Suprapubic skin (tissue), 4 donors: Measurements from ENCODE around the gene GMPPB. TPM values are rescaled to one million over a fixed set of nuclear protein-coding genes. Genes with fewer than 3 reads are reported as not detected.

Experiments
- DNase-seq, 2 donors: peaks; one replicate each; pipeline ENCODE4 v3.0.0-alpha.2; 2019; ENCODE audit warnings: low spot score in 2 of 2
- H3K27ac ChIP-seq: fragments of 200-600 bp; sonication (generic); one replicate; pipeline ENCODE4 v1.5.1; 2019
- H3K27me3 ChIP-seq: fragments of 200-600 bp; sonication (generic); one replicate; pipeline ENCODE4 v1.5.1; 2019
- H3K36me3 ChIP-seq: fragments of 200-600 bp; sonication (generic); one replicate; pipeline ENCODE4 v1.5.1; 2019
- H3K4me1 ChIP-seq: fragments of 200-600 bp; sonication (generic); one replicate; pipeline ENCODE4 v1.5.1; 2019
- H3K4me3 ChIP-seq: fragments of 200-600 bp; sonication (generic); one replicate; pipeline ENCODE4 v1.5.1; 2019; ENCODE audit warnings: mild to moderate bottlenecking
- H3K9me3 ChIP-seq: fragments of 200-600 bp; sonication (generic); one replicate; pipeline ENCODE4 v1.5.1; 2019
- EP300 ChIP-seq: sonication (generic); formaldehyde crosslinking; IDR thresholded peaks from one replicate; pipeline ENCODE4 v1.6.1; 2017; ENCODE audit warnings: antibody characterized with exemption
- POLR2A ChIP-seq, 2 donors: fragments of 450-650 bp; IDR thresholded peaks; one replicate each; pipeline ENCODE4 v1.6.1; 2017; ENCODE audit warnings: antibody characterized with exemption in 2 of 2, mild to moderate bottlenecking in 2 of 2, moderate library complexity in 2 of 2
- POLR2AphosphoS5 ChIP-seq, 3 donors: sonication (generic); formaldehyde crosslinking; IDR thresholded peaks; one replicate each; pipeline ENCODE4 v1.6.1; 2017; ENCODE audit warnings: antibody characterized with exemption in 3 of 3
- WGBS: methylation state at CpG from one replicate; pipeline ENCODE4 v1.1.5; 2018; 5-methylcytosine and 5-hydroxymethylcytosine counted together
- total RNA-seq, 4 donors: library from RNA; depleted of rRNA; stranded (reverse); fragments of >200 nt; gene quantifications; one replicate each; pipeline ENCODE4 v1.1.0, GENCODE V29; 2016
- TF ChIP-seq, protein P1 (sequence below), 2 donors: fragments of 200-600 bp in 1 of 2; fragments of 450-650 bp in 1 of 2; sonication (generic) in 1 of 2; IDR thresholded peaks; one replicate each; pipeline ENCODE4 v1.5.1; 2016 to 2019; ENCODE audit warnings: antibody characterized with exemption in 2 of 2, mild to moderate bottlenecking in 1 of 2, moderate library complexity in 1 of 2

GMPPB gene
- total RNA-seq, 4 donors from 2014 or later: 14.0 to 25.0 (median 17.3) TPM

DNA sequence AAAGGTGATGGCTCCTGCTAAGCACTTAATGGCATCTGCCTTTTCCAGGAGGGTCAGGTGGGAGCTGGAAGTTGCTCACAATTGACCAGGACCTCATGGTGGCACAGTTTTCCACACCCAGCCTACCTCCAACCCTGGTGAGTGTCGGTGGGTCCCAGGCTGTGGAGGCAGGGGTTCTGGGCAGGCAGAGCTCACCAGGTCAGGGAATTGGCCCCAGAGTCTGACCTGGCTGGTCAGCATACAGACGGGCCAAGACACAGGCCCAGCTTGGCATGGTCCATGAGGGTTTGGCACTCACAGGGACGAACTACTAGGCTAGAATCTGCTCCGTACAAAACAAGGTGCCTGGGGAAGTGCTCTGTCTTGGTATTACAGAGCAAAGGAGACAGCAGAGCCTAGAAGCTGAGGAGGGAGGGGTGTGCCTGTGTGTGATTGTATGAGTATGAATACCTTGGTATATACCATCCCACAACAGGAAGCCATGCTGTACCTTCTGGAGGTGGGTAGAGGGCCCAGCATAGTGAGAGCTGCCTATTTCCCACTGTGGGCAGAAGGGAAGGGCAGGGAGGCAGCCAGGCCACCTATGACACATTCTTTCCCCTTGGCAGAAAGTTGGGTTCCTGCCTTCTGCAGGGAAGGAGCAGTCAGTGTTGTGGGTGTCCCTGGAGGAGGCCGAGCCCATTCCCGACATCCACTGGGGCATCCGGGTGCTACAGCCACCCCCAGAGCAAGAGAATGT is 43.1 kb downstream of the GMPPB start:
- Histone ChIP-seq H3K27me3 (no peaks in the 10 kb centered on the region), H3K27ac (no peak overlapping the region), H3K36me3 (peaks cover 87% of the 10 kb centered on the region), H3K4me3 (no peak overlapping the region), H3K4me1 (peaks cover under 1% of the 10 kb centered on the region), H3K9me3 (no peaks in the 10 kb centered on the region)
- TF ChIP-seq POLR2AphosphoS5 (IDR thresholded peaks at IDR 0.05) (no peak), POLR2A (IDR thresholded peaks at IDR 0.05) (no peak), EP300 (no peak)
- TF ChIP-seq, protein P1, sequence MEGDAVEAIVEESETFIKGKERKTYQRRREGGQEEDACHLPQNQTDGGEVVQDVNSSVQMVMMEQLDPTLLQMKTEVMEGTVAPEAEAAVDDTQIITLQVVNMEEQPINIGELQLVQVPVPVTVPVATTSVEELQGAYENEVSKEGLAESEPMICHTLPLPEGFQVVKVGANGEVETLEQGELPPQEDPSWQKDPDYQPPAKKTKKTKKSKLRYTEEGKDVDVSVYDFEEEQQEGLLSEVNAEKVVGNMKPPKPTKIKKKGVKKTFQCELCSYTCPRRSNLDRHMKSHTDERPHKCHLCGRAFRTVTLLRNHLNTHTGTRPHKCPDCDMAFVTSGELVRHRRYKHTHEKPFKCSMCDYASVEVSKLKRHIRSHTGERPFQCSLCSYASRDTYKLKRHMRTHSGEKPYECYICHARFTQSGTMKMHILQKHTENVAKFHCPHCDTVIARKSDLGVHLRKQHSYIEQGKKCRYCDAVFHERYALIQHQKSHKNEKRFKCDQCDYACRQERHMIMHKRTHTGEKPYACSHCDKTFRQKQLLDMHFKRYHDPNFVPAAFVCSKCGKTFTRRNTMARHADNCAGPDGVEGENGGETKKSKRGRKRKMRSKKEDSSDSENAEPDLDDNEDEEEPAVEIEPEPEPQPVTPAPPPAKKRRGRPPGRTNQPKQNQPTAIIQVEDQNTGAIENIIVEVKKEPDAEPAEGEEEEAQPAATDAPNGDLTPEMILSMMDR (IDR thresholded peaks at IDR 0.05): no peak
- DNase-seq: no peak
- 79% methylated on average over 3 of the region's 7 CpGs for WGBS

DNA sequence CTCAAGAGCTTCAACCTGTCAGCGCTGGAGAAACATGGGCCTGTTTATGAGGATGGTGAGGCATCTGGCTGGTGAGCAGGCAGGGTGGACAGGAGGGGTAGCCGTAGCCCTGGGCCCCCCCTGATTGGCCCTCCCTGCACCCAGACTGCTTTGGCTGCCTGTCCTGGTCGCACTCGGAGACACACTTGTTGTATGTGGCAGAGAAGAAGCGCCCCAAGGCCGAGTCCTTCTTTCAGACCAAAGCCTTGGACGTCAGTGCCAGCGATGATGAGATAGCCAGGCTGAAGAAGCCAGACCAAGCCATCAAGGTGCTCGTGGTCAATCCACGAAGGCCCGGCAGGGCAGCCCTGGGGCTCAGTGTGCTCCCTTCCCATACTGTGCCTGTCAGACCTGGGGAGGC is 47.8 kb downstream of the GMPPB start:
- no peak for TF ChIP-seq POLR2A (IDR thresholded peaks at IDR 0.05)
- TF ChIP-seq POLR2AphosphoS5 (IDR thresholded peaks at IDR 0.05): no peak
- TF ChIP-seq, protein P1 (IDR thresholded peaks at IDR 0.05): no peak
- H3K9me3 ChIP-seq: no peaks in the 10 kb centered on the region
- H3K27ac ChIP-seq: no peak overlapping the region
- H3K27me3 ChIP-seq: no peaks in the 10 kb centered on the region
- no peak for DNase-seq
- peaks cover 21% of the 10 kb centered on the region for H3K4me1 ChIP-seq
- H3K4me3 ChIP-seq: no peak overlapping the region
- H3K36me3 ChIP-seq: peaks cover 54% of the 10 kb centered on the region
- 82% methylated on average over 8 of the region's 11 CpGs for WGBS

DNA sequence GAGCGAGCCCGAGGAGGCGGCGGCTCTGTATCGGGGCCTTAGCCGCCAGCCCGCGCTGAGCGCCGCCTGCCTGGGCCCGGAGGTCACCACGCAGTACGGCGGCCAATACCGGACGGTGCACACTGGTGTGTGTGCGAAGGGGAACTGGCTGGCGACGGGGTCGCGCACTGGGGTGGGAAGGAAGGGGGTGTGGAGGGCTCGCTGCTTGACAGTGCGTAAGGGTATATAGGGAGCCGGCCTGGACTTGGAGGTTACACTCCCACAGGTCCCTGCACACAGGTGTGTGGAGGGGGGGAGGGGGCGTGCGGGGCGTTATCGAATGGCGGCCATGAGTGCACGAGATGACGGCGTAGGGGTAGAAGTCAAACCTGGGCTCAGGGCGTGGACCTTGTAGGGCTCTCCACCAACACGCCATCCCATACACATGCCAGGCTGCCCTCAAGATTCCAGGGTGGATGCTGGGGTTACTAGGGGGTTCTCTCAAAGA is 49.2 kb downstream of the GMPPB start:
- peak in 1 of 2 donors; percentile 75 for DNase-seq
- Histone ChIP-seq H3K9me3 (no peaks in the 10 kb centered on the region), H3K4me1 (peaks cover 21% of the 10 kb centered on the region), H3K27ac (peak overlapping the region; percentile 91), H3K4me3 (peak overlapping the region; percentile 78), H3K36me3 (peaks cover 40% of the 10 kb centered on the region), H3K27me3 (no peaks in the 10 kb centered on the region)
- 14% methylated on average over 17 of the region's 34 CpGs for WGBS
- TF ChIP-seq EP300: no peak

DNA sequence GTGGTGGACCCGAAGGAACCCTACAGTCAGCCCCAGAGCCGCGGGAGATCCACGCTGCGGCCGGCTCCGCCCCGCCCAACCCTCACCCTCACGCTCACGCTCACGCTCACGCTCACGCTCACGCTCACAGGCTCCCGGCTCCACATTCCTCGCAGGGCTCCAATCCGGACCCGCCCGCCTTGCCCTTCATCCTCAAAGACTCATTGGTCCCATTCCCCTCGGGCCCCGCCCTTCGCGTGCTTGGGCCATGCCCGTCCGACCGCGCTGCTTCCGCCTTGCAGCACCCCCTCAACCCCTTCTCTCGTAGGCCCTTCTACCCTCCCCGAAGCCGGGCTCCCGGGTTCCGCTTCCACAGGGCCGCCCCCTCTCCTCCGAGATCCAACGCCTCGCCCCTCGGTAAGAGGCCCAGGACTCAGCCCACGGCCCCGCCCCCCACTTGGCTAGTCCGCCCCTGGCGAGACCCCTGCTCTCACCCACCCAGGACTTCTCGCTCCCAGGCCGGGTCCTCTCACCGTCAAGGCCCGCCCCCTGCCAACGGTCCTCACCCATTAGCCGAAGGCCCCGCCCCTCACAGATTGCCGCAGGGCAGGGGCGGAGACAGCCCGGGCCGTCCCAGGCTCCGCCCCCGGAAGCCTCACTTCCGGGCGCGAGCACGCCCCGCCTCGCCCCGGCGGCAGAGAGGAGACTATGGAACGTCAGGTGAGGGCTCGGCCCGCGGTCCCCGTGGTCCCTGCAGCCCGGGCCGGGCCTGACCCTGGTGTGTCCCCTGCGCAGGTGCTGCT is 49.8 kb downstream of the GMPPB start, which contains the start of gene APEH:
Gene APEH (plus strand): TSS at position 637 of the 782 bp plus-strand sequence. CDS start 51 bp downstream, at position 688.
- Histone ChIP-seq H3K4me1 (peaks cover 21% of the 10 kb centered on the region), H3K36me3 (peaks cover 34% of the 10 kb centered on the region), H3K27me3 (no peaks in the 10 kb centered on the region), H3K27ac (peak within 1 kb of the TSS; percentile 91), H3K4me3 (peak within 1 kb of the TSS; percentile 78), H3K9me3 (no peaks in the 10 kb centered on the region)
- DNase-seq: peak; percentile 97
- 1% methylated on average over 28 of the region's 71 CpGs for WGBS
- TF ChIP-seq POLR2AphosphoS5 (IDR thresholded peaks at IDR 0.05): peak in 1 of 3 donors; percentile 36
- TF ChIP-seq POLR2A (IDR thresholded peaks at IDR 0.05): peak in 1 of 2 donors; percentile 52
- TF ChIP-seq, protein P1 (IDR thresholded peaks at IDR 0.05): no peak
- TF ChIP-seq EP300: no peak

DNA sequence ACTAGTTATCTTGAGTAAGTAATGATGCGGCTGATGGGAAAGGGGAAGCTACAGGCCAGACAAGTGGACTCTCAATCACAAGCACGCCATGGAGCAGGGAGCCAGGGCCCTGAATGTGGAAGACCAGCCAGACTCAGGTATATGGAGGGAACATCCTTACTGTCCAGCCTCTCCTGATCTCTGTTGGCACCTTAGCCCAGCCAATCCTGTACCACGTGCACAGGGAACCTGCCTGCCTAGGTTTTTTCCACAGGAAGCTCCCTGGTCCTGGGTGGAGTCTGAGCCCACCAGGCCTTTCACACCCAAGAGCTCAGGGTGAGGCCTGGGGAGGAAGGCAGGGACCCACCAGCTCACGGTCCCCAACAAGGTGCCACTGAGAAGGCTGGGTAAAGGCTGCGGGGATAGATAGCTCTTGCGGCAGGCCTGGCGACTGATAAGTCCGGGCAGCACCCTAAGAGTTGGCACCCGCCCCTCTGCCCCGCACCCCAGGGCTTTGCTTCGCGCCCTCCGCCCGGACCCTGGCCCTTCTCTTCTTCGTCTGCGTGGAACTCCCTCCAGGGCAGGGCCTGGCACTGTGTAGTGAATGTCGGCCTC is 50.5 kb downstream of the GMPPB start:
- peaks cover 21% of the 10 kb centered on the region for H3K4me1 ChIP-seq
- TF ChIP-seq, protein P1 (IDR thresholded peaks at IDR 0.05): no peak
- TF ChIP-seq POLR2AphosphoS5 (IDR thresholded peaks at IDR 0.05): no peak
- TF ChIP-seq EP300: no peak
- TF ChIP-seq POLR2A (IDR thresholded peaks at IDR 0.05): no peak
- H3K36me3 ChIP-seq: peaks cover 28% of the 10 kb centered on the region
- 83% methylated on average over 2 of the region's 17 CpGs for WGBS
- peak in 1 of 2 donors; percentile 74 for DNase-seq
- H3K27ac ChIP-seq: peak overlapping the region; percentile 91
- H3K27me3 ChIP-seq: no peaks in the 10 kb centered on the region
- no peaks in the 10 kb centered on the region for H3K9me3 ChIP-seq
- peak overlapping the region; percentile 78 for H3K4me3 ChIP-seq
